DMS153 treated with DMSO at 0.1 percent for 48 hours (cell line): ENCODE measurements around the gene DLG5.
A peak's percentile ranks its signal among the peaks of the same experiment; 100 is the strongest.

Experiments used
- DNase-seq: peaks from one replicate; lab custom pipeline; 2025; ENCODE audit not compliant: unreplicated experiment; lab: John Stamatoyannopoulos, UW

The DLG5 gene

GRCh38 chr10:77892021-77892739, 34.4 kb downstream of the DLG5 start:
- no peak for DNase-seq

GRCh38 chr10:77890097-77890496, 36.5 kb downstream of the DLG5 start:
- DNase-seq, result no peak

GRCh38 chr10:77889277-77889903, 37.2 kb downstream of the DLG5 start:
- peak; percentile 55 for DNase-seq

- no peak for DNase-seq
These were observed 38.2 kb downstream of the DLG5 start for GRCh38 chr10:77888356-77888703.

- DNase-seq, result no peak
These were observed 38.8 kb downstream of the DLG5 start for GRCh38 chr10:77887631-77888355.

GRCh38 chr10:77886795-77887355, 39.7 kb downstream of the DLG5 start:
- DNase-seq, result no peak

- no peak for DNase-seq
These were observed 42.4 kb downstream of the DLG5 start for GRCh38 chr10:77884181-77884580.

GRCh38 chr10:77881636-77882035, 44.9 kb downstream of the DLG5 start:
- DNase-seq, result no peak

- DNase-seq, result no peak
These were observed 45.3 kb downstream of the DLG5 start for GRCh38 chr10:77881222-77881621.

- no peak for DNase-seq
These were observed 46.8 kb downstream of the DLG5 start for GRCh38 chr10:77879710-77880109.

- DNase-seq, result no peak
These were observed 47.5 kb downstream of the DLG5 start for GRCh38 chr10:77879065-77879464.

GRCh38 chr10:77877441-77878344, 48.9 kb downstream of the DLG5 start:
- DNase-seq, result peak; percentile 64

- DNase-seq, result no peak
These were observed 50.8 kb downstream of the DLG5 start for GRCh38 chr10:77875730-77876129.

- no peak for DNase-seq
These were observed 51.7 kb downstream of the DLG5 start for GRCh38 chr10:77874872-77875271.

- peak; percentile 28 for DNase-seq
These were observed 52.8 kb downstream of the DLG5 start for GRCh38 chr10:77873536-77874380.

GRCh38 chr10:77872947-77873535, 53.5 kb downstream of the DLG5 start:
- no peak for DNase-seq

GRCh38 chr10:77872151-77872946, 54.2 kb downstream of the DLG5 start:
- no peak for DNase-seq

GRCh38 chr10:77869626-77870420, 56.7 kb downstream of the DLG5 start:
- DNase-seq, result no peak
